Measurements from ENCODE around the gene STUB1.
"Not testable (repeated sequence)": the region's sequence is repeated elsewhere in the genome, so short reads cannot be mapped to it uniquely, and the experiment has no call there.

STUB1 gene

DNA sequence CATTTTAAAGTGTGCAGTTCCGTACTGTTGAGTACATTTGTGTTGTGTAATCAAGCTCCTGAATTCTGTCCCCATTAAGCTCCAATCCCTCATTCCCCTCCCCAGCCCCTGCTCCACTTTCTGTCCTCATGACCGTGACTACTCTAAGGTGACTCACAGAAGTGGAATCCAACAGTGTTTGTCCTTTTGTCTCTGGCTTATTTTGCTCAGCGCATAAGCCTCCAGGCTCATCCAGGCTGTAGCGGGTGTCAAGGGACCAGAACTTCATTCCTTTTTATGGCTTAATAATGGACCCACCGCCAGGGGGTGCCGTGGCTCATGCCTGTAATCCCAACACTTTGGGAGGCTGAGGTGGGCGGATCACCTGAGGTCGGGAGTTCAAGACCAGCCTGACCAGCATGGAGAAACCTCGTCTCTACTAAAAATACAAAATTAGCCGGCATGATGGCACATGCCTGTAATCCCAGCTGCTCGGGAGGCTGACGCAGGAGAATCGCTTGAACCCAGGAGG, 32.6 kb downstream of the STUB1 start:
- not testable (repeated sequence) for DNase-seq (ENCODE audit: low spot score)

DNA sequence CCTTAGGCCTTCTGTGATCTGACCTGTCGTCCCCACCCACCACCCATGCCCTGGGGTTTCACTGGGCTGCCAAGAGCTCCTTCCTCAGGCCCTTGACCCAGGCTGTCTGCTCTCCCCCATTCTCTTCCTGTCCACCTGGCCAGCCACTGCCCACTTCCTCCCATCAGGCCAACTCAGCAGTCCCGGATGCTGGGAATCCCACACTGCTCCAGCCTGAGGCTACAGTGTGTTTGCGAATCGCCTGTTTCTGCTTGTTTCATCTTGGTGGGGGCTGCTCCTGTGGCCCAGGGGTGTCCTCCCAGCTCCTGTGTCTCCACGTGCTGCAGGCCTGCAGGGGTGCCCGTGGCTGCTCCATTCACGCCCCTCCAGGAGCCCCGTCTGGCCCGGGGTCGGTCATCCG, 33.9 kb downstream of the STUB1 start:
- DNase-seq (ENCODE audit: low spot score) = no peak

DNA sequence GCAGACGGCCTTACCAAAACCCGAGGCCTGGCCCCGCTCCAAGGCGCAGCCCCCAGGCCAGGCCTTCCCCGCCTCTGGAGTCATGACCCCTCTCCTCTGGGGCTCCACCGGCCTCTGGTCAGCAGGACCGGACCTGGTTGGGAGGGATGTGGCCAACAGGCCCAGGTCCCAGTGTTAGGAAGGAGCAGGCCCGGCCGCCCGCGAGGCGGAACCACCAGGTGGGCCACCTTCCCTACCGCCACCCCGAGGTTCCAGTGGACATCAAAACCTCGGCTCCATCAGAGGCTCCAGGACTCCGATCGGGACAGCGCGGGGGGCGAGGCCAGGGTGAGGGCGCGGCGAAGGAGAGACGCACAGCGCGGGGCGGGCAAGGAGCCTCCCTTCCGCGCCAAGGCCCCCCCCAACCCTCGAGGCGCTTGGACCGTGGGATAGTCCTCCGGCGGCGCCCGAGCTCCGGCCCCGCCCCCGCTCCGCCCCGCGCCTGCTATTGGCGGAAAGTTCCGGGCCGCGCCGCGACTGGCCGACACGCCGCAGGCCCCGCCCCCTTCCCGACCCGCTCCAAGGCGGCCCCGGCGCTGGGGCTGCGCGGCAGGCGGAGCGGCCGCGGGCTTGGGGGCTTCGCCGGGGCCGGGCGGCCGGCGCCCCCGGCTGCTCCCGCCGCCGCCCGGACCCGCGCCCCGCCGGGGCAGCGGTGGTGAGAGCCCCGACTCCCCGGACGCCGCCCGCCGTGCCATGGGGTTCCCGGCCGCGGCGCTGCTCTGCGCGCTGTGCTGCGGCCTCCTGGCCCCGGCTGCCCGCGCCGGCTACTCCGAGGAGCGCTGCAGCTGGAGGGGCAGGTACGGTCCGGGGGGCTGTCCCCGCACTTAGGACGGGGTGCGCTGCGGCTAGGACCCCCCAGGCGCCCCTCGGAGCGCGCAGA, 34.6 kb downstream of the STUB1 start, which contains the start of gene METRN:
METRN (plus strand) TSS at position 561 of the 919 bp plus-strand sequence; CDS start at position 733, 172 bp downstream.
- peak; percentile 93 for DNase-seq (ENCODE audit: low spot score)

DNA sequence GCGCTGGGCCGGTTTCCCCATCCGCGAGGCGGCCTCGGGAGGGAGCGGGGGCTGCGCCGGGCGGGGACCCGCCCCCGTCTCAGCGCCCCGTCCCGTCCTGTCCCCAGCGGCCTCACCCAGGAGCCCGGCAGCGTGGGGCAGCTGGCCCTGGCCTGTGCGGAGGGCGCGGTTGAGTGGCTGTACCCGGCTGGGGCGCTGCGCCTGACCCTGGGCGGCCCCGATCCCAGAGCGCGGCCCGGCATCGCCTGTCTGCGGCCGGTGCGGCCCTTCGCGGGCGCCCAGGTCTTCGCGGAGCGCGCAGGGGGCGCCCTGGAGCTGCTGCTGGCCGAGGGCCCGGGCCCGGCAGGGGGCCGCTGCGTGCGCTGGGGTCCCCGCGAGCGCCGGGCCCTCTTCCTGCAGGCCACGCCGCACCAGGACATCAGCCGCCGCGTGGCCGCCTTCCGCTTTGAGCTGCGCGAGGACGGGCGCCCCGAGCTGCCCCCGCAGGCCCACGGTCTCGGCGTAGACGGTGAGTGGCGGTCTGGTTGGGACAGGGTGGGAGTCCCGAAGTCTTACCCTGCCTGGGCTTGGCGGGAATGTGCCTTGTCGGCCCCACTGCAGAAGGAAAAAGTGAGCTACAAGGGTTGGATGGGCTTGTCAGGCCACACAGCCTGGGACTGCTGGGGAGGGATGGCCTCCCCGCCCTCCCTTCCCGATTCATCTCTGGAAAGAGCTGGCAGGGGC, 35.4 kb downstream of the STUB1 start:
- no peak for DNase-seq (ENCODE audit: low spot score)

DNA sequence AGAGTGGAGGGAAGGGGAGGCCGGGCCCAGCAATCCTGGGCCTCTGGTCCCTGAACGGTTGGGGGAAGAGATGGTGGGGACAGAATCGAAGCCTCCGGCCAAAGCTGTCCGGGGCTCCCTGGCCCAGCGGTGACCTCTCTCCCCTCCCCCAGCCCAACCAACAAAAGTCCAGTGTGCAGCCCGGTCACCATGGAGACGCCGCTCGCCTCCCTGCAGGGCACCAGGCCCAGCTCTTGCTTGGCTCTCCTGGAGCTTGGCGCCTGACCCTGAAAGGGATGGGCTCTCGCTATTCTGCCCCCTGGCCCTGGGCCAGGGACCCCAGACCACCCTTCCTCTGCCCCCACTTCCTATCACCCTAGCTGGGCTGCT, 36.0 kb downstream of the STUB1 start:
- DNase-seq (ENCODE audit: low spot score) = no peak

DNA sequence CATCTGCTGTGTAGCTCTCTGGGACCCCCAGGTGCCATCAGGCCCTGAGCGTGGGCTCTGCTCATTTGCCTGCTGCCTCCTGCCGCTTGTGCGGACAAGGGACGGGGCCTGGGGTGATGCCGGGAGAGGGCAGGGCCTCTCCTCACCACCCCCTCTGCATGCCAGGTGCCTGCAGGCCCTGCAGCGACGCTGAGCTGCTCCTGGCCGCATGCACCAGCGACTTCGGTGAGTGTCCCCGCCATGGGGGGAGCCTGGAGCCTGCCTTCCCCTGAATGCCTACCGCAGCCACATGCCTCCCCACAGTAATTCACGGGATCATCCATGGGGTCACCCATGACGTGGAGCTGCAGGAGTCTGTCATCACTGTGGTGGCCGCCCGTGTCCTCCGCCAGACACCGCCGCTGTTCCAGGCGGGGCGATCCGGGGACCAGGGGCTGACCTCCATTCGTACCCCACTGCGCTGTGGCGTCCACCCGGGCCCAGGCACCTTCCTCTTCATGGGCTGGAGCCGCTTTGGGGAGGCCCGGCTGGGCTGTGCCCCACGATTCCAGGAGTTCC, 36.6 kb downstream of the STUB1 start:
- DNase-seq (ENCODE audit: low spot score) = no peak

DNA sequence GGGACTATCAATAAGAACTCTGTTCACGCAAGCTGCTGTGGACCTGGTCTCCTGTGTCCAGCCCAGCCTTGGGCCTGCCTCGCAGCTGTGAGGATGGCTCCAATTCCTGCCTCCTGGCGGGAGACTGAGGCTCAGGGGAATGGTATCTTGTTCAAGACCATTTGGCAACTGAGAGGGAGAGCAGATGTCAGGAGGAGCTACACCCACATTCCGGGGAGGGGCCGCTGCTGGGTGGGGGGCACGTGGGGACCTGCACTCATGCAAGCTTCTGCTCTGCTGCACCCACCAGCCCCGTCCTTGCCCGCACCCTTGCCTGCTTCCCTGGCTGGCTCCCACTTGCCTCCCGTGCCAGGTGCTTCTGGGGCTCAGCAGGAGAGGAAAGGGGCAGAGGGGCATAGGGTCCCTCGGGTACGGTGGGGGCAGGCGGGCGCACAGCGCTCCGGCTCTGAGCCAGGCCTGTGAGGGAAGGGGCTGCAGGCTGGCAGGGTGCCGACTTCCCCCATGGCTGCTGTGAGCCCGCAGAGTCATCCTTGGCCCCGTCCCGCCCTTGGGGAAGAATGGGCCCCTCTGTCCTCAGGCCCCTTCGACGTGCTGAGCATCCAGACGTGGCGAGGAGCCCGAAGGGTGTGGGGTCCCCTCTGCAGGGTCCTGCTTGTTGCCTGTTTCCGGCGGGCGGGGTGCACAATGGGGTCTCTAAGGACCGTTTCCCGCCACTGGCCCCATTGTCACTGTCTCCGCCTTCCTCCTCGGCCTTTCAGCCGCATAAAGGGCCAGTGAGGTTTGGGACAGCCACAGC, 37.4 kb downstream of the STUB1 start:
- no peak for DNase-seq (ENCODE audit: low spot score)

DNA sequence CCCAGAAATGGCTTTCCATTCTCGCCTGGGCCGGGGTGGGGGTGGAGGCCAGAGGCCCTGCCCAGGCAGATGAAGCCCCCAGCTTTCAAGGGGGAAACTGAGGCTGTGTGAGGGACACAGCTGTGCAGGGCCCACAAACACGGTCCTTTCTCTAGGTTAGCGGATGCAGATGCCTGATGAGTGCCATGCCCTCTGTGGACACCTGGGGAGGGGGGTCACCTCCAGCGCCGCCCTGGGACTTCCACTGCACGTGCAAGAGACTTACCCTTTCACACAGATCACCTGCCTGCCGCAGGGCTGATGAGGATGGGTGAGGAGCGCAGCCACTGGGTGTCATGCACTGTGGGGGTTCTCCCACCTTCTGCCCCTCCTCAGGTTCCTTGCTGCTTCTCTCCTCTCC, 38.2 kb downstream of the STUB1 start:
- DNase-seq (ENCODE audit: low spot score) = no peak

DNA sequence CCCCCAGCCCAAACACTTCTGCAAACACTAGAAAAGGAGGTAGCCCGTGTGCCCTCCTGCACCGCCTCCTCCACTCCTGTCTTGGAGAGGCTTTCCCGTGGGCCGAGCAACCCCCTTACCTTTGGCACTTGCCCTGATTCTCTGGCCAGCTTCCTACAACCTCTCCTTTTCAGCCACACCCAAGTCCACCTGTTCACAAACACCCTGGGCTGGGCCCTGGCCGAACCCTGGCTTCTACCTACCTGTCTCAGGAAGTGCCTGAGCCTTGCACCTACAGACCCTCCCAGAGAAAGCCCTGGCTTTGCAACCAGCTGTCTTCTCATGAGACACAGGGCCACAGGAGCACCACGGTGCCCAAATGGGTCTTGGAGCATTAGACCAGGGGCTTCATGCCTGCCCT, 38.7 kb downstream of the STUB1 start:
- no peak for DNase-seq (ENCODE audit: low spot score)

DNA sequence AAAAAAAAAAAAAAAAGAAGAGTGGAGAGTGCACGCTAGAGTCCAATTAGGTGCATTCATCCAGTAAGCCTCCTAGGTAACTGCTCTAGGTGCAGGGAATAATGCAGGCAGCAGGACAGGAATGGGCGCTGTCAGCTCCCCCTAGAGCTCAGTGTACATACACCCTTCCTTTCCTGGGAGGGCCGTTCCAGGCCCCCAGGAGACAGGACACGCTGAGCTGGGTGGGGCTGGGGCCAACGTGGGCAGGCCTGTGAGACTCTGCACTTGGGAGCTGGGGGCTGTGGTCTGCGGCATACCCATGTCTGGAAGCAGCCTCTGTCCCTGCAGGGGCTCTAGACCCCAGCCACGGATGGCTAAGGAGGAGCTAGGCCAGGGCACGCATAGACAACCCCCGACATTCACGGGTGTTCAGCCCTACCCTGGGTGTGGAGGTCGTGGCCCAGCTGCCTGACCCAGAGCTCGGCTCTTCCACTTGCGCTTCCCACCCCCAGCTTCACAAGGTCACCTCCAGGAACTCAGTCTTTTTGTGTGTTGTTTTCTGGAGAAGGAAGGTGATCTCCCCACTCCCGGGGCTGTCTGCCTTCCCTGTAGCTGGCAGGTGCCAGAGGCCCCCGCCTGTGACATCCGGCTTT, 39.7 kb downstream of the STUB1 start:
- DNase-seq (ENCODE audit: low spot score) = peak; percentile 78

DNA sequence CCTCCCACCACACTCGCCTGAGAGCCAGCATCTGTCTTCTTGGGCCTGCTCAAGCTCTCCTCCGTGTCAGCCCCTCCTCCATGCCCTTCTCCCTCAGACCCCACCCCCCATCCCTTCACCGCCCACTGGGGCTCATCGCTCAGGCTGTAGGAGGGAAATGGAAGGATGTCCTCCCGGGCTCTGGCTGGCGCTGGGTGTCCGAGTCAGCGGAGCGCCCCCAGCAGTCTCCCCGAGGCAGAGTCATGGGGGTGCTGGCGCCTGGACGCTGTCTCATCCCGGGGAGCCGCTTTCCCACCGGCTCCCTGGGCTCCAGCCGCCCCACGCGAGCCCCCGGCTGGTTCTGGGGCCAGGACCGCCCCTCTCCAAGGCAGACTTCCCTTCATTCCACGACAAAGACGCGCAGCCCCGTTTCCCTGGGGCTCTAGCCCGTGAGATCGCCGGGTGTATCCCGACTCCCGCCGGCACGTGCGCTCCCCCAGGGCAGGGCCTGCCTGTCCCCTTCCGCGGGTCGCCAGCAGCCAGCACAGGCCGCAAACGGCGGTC, 40.3 kb downstream of the STUB1 start:
- peak; percentile 77 for DNase-seq (ENCODE audit: low spot score)

DNA sequence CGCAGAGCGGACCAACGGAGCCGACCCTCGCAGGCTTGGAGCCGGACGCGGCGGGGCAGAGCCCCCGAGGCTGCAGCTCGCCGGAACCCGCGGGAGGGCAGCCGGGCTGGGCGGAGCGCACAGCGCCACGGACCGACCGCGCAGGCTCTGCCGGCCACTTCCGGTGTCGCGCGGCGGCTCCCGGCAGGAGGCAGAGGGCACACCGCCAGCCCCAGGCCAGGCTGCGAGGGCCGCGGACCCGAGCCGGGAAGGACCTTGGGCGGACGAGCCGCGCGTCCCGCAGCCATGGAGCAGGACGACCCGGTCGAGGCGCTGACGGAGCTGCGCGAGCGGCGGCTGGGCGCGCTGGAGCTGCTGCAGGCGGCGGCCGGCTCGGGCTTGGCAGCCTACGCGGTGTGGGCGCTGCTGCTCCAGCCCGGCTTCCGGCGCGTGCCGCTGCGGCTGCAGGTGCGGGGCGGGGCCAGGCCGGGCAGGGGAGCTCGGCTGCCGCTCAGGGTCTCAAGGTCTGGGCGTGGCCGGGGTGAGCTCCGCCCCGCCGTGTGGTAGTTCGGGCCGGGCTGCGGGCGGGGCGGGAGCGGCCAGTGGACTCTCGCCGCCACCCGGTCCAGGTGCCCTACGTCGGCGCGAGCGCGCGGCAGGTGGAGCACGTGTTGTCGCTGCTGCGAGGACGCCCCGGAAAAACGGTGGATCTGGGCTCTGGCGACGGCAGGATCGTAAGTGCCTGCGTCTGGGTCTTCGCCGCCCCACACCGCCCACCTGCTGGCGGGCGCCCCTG, 41.0 kb downstream of the STUB1 start, which contains the start of gene ANTKMT:
ANTKMT (plus strand) TSS at position 157 of the 775 bp plus-strand sequence; CDS start at position 286, 129 bp downstream.
- DNase-seq (ENCODE audit: low spot score) = peak; percentile 97

DNA sequence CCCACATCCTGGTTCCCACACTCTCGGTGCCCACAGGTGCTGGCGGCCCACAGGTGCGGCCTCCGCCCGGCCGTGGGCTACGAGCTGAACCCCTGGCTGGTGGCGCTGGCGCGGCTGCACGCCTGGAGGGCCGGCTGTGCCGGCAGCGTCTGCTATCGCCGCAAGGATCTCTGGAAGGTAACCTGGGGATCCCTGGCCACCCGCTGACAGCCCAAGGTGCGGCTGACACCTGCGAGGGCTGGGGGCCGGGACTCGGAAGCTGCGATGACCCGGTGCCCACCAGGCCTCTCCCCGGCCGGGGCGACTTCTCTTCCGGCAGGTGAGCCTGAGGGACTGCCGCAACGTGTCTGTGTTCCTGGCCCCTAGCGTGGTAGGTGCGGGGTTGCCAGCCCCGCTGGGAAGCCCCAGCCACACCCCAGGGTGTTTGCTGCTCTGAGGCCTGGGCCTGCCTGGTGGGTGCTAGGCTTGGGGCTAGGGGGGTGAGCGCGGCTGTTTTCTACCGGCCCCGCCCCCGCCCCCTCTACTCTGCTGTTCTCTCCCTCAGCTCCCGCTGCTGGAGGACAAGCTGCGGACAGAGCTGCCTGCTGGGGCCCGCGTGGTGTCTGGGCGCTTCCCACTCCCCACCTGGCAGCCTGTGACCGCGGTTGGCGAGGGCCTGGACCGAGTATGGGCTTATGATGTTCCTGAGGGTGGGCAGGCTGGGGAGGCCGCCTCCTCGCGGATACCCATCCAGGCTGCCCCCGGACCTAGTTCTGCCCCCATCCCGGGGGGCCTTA, 41.7 kb downstream of the STUB1 start:
- DNase-seq (ENCODE audit: low spot score) = no peak

DNA sequence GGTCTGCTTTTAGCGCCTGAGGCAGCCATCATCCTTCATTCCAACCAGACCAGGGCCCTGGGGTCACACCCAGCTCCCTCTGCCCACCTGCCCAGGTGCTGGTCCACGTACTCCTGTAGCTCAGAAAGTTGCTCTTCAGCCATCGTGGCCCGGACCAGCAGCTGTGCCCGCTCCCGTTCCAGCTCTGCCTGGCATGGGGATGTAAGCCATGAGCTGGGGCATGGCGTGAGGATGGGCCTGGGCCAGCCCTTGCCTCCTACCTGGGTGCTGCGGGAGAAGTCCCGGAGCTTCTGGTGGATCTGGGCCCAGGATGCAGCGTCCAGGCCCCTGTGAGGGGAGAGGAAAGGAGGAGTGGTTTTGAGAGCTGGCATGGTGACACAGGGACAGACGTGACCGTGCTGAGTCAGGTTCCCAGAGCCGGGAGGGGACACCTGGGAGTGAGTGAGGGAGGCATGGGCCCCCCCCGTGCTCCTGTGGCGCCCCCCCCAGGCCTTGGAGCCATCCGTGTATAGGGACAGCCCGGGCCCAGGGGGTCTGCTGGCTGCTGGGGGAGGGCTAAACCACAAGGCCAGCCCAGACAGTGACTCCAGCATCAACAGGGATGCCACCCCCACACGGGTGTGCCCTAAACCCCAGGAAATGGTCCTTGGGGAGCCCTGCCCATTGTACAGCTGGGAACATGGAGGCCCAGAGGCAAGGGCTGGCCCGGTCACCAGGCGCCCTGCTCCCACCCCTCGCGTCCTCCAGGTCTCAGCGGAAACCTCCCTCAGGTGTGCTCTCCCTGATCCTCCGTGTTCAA, 42.8 kb downstream of the STUB1 start:
- DNase-seq (ENCODE audit: low spot score) = no peak

DNA sequence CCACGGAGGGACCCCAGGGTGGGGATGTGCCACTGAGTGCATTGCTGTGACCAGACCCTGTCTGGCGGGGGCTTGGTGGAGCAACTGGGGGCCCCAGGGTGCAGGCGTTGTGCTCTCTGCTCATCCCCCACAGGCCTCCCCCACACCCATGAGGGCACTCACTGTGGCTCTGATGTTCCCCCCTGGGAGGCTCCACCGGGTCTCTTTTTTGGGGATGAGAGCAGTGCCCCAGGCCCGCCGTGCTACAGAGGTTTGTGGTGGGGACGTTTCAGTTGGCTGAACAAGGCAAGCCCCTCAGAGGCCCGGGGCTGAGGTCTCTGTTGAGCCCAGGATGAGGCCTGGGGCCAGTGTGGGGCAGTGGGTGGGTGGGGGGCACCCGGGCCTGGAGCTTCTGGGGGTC, 43.5 kb downstream of the STUB1 start:
- DNase-seq (ENCODE audit: low spot score) = no peak

DNA sequence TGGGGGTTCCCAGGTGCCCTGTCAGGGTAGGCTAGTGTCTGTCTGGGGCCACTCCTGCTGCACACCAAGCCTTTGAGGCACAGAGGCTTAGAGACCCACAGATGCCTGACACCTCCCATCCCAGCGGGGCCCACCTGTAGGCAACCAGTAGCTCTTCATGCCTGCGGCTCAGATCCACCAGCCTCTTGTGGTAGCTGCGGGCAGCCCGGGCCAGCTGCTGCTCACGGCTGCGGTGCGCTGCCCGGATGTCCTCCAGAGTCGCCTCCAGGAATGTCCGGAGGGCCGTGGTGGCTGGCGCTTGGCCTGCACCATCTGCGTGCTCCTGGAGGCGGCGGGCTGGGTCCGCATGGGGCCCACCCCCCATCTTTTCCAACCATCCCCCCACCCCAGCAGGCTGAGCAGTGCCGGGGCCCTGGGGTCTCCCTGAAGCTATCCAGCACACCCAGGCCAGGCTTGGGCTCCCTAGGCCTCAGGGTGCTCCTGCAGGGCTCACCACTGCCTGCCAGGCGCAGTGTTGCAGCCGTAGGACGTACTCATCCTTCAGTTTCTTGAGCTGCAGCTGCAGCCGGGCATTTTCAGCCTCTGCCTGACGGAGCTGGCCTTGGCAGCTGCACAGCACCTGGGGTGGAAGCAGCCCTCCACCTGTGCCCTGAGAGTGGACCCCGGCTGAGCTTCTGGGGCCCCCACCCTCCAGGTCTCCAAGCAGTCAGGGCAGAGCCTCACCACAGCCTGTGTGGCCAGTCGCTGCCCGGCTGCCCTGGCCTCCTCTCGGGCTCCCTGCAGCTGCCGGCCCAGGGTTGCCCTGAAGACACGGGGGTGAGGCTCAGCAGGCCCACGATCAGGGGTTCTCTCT, 44.2 kb downstream of the STUB1 start:
- no peak for DNase-seq (ENCODE audit: low spot score)

DNA sequence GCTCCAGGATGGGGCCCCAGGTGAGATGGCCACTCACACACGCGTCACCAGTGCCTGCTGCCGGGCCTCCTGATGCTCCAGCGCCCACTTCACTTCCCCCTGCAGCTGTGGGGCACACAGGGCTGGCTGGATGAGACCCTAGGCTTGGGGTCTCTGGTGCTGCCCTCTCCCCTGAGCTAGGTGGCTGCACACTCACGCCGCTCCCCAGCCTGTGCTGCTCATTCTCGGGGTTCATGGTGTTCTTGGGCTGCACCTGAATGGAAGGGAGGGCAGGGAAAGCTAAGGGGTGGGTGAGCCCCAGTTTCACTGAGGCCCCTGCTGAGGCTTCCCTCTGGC, 44.8 kb downstream of the STUB1 start:
- DNase-seq (ENCODE audit: low spot score) = no peak
